GM12892 (cell line): ENCODE results near the gene CBFA2T2.

Source experiments
- POLR2A ChIP-seq: IDR thresholded peaks from 2 replicates; pipeline ENCODE4 v1.6.1; 2011; ENCODE audit warnings: low read depth, low read length, control low read depth
- POLR2AphosphoS5 ChIP-seq: IDR thresholded peaks from 2 replicates; pipeline ENCODE4 v1.6.1; 2011; ENCODE audit warnings: low read depth, low read length, control low read depth
- TAF1 ChIP-seq: IDR thresholded peaks from 2 replicates; pipeline ENCODE4 v1.6.1; 2011; ENCODE audit warnings: low read depth, mild to moderate bottlenecking, control low read depth, low read length, borderline replicate concordance

DNA sequence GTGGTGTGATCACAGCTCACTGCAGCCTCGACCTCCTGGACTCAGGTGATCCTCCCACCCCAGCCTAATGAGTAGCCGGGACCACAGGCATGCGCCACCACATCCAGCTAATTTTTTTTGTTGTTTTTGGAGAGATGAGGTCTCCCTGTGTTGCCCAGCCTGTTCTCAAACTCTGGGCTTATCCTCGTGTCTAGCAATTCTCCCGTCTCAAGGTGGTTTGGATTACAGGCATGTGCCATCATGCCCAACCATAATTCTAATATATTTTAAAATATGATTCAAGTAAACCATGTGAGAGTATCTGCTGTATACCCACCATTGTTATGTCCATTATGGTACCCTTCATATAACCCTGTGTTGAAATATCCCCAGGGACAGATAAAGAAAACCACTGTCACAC lies 112.0 kb downstream of the CBFA2T2 start:
- TF ChIP-seq POLR2A (no peak), POLR2AphosphoS5 (no peak), TAF1 (no peak)
